DOHH2 (cell line): ENCODE results near the gene UFD1.
"Not testable (repeated sequence)": the region's sequence is repeated elsewhere in the genome, so short reads cannot be mapped to it uniquely, and the experiment has no call there.

Experiments
- EZH2phosphoT487 ChIP-seq: fragments of 200-600 bp; sonication (generic); IDR thresholded peaks from 2 replicates; pipeline ENCODE4 v1.6.1; 2017; ENCODE audit warnings: borderline replicate concordance, mild to moderate bottlenecking, antibody characterized with exemption, low read length, moderate library complexity, mixed read lengths
- TF ChIP-seq, protein P1 (sequence below): fragments of 200-600 bp; sonication (generic); IDR thresholded peaks from one replicate; pipeline ENCODE4 v1.5.1; 2014; ENCODE audit warnings: antibody characterized with exemption, mild to moderate bottlenecking, low read depth, low read length; ENCODE audit not compliant: poor library complexity, severe bottlenecking

DNA sequence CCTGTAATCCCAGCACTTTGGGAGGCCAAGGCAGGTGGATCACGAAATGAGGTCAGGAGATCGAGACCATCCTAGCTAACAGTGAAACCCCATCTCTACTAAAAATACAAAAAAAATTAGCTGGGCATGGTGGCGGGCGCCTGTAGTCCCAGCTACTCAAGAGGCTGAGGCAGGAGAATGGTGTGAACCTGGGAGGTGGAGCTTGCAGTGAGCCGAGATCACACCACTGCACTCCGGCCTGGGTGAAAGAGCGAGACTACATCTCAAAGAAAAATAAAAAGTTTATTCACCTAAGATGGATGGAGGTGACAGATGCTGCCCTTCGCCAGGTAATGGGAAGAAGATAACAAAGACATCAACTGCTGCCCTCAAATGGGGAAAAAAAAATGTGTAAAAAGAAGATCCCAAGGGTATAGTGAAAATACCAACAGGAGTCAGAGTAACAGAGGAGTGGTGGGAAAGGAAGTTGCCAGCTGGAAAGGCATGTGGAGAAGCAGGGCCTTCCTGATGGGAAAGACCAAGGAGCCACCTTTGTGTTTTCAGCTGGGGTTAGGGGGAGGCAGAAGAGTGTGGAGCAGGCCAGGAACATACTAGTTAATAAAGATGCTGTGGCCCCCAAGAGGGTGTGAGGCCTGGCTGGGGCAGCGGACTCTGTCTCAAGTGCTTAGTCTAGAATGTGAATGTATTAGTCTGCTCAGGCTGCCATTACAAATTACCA, 42.4 kb downstream of the UFD1 start:
- TF ChIP-seq, protein P1, sequence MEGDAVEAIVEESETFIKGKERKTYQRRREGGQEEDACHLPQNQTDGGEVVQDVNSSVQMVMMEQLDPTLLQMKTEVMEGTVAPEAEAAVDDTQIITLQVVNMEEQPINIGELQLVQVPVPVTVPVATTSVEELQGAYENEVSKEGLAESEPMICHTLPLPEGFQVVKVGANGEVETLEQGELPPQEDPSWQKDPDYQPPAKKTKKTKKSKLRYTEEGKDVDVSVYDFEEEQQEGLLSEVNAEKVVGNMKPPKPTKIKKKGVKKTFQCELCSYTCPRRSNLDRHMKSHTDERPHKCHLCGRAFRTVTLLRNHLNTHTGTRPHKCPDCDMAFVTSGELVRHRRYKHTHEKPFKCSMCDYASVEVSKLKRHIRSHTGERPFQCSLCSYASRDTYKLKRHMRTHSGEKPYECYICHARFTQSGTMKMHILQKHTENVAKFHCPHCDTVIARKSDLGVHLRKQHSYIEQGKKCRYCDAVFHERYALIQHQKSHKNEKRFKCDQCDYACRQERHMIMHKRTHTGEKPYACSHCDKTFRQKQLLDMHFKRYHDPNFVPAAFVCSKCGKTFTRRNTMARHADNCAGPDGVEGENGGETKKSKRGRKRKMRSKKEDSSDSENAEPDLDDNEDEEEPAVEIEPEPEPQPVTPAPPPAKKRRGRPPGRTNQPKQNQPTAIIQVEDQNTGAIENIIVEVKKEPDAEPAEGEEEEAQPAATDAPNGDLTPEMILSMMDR: not testable (repeated sequence)
- not testable (repeated sequence) for TF ChIP-seq EZH2phosphoT487
